Measurements from ENCODE around the gene PPP1R2. TPM values are rescaled to one million over a fixed set of nuclear protein-coding genes. Genes with fewer than 3 reads are reported as not detected.

The PPP1R2 gene
- total RNA-seq (2022; extraction: Qiagen RNA extraction): 11.0 to 18.7 TPM (median 18.6 TPM) in 5 replicates

DNA sequence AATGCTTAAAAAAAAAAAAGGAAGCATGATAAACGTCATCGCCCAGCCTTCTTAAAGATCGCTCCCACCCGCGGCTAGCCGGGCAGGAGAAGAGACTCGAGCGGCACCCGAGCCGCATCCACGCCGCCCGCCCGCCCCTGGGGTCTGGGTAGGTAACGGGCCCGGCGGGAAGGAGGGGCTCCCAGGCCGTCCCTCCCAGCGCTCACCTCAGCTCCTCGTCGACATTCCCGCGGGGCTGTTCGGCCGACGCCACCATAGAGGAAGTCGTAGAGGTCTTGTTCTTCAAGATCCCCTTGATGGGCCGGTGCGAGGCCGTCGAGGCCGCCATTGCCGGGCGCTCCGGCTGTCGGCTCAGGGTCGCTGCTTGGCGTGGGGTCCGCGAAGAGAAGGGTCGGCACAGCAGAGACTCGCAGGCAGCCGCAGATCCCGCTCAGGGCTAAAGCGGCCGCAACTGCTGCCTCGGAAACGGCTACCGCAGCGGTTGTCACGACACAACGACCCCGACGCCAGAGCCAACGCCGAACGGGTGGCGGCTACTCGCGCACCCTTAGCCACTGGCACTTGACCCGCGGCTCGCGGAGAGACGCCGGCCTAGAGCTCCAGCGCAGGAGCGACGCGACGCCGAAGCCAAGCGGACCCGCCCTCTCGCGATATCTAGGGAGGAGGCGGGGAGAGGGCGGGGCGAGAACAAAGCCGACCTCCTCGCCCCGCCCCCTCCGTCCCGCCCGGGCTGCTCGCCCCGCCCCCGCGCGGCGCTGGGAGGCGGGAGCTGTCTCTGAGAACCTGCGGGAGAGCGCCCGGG lies at the start of gene PPP1R2:
Gene PPP1R2, minus strand, starts transcription at position 628 of the 802 bp plus-strand sequence. Its CDS starts 300 bp downstream, at position 328.

DNA sequence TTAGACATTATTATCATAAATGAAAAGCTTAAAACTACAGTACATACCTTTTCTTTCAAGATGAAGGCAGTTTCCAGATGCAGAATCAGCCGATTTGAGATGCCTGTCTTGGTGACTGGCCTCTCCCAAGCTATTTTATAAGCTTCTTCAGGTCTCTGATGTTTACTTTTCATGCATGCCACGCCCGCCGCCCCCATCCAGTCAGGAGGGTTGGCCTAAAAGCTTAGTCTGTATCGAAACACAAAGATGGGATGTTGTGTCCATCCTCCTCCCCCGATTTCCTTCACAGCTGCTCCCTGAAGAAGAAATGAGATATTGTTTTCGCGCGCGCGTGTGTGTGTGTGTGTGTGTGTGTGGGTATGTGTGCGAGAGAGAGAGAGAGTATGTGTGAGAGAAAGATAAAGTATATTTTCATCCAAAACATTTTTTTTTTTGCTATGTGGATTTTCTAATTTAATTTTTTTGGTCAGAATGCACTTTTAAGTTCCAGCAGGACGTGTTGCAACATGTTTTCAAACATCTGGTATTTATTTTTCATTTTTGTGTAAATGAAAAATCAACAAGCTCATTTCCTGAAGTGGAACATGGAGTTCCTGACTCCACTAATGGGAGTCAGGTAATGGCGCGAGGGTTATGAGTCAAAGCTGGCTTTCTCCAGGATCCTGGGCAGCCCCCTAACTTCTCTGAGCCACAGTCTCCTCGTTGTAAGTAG lies 40.9 kb upstream of the PPP1R2 start, which contains the start of gene APOD:
Gene APOD, minus strand, starts transcription at position 110 of the 712 bp plus-strand sequence. CDS start 4,479 bp downstream, outside the sequence.

Other genes starting within 250 kb of the PPP1R2 start
- gene ACAP2, start 100.3 kb downstream of the PPP1R2 start, total RNA-seq (2022; extraction: Qiagen RNA extraction): 5.8 to 10.6 TPM (median 9.2 TPM) in 5 replicates
- gene APOD, start 40.6 kb upstream of the PPP1R2 start, total RNA-seq (2022; extraction: Qiagen RNA extraction): 1.2 to 2.2 TPM (median 1.6 TPM) in 5 replicates
- 0.08 to 1.2 TPM (median 0.74 TPM) in 5 replicates for gene MUC20, start 177.7 kb upstream of the PPP1R2 start, total RNA-seq (2022; extraction: Qiagen RNA extraction)